ENCODE results near the gene LDHB.

GRCh38 chr12:21694660-21695059 lies 37.0 kb upstream of the LDHB start:
- no peak for TF ChIP-seq POLR2AphosphoS5 (IDR thresholded peaks at IDR 0.05; ENCODE audit: low read depth, low read length)
- TF ChIP-seq SIN3A (IDR thresholded peaks at IDR 0.05; ENCODE audit: borderline replicate concordance, insufficient read depth, low read length) = no peak
- no peak for TF ChIP-seq REST (IDR thresholded peaks at IDR 0.05; ENCODE audit: insufficient read depth in 1 of 2, low read depth in 2 of 2, low read length in 2 of 2)

All from PFSK-1 (cell line).